SK-N-SH (cell line): ENCODE measurements around the gene UTP4. TPM values are rescaled to one million over a fixed set of nuclear protein-coding genes. Genes with fewer than 3 reads are reported as not detected.
"Not testable (repeated sequence)": the region's sequence is repeated elsewhere in the genome, so short reads cannot be mapped to it uniquely, and the experiment has no call there.

Experiments
- CTCF ChIA-PET: fragments of 300-600, 350-600 bp; formaldehyde crosslinking; extraction: SDS; loops from one replicate; lab custom pipeline; 2021; lab: Yijun Ruan, JAX
- POLR2A ChIA-PET: fragments of 350-600 bp; sonication (Branson Sonifier 250); formaldehyde crosslinking; extraction: SDS; loops from one replicate; lab custom pipeline; 2020; ENCODE audit warnings: antibody characterized with exemption, inconsistent platforms; lab: Yijun Ruan, JAX
- DNase-seq: peaks from one replicate; pipeline ENCODE4 v3.0.0; 2012
- H2AFZ ChIP-seq: fragments of 200-600 bp; sonication (generic); 2 replicates; pipeline ENCODE4 v1.8.1; 2016; ENCODE audit warnings: antibody characterized with exemption, mild to moderate bottlenecking, low read depth
- H3F3A ChIP-seq: fragments of 200-600 bp; sonication (generic); replicated peaks from 2 replicates; pipeline ENCODE3; 2016; ENCODE audit warnings: antibody characterized with exemption, mild to moderate bottlenecking; ENCODE audit not compliant: insufficient read depth
- H3K27ac ChIP-seq, 2 experiments: fragments of 200-500 bp in 1 of 2; fragments of 200-600 bp in 1 of 2; sonication (Bioruptor generic) in 1 of 2; sonication (generic), shearing (Covaris generic) in 1 of 2; 2 replicates each; pipeline versions ENCODE4 v1.5.1 to v1.6.1; 2014 to 2016; ENCODE audit warnings: low read depth in 2 of 2, inconsistent platforms in 1 of 2, low read length in 1 of 2, mild to moderate bottlenecking in 1 of 2, mixed read lengths in 1 of 2
- H3K27me3 ChIP-seq: fragments of 200-600 bp; sonication (generic), shearing (Covaris generic); 2 replicates; pipeline ENCODE4 v1.6.1; 2016; ENCODE audit warnings: mixed run types; ENCODE audit not compliant: insufficient read depth
- H3K36me3 ChIP-seq, 2 experiments: fragments of 200-500 bp in 1 of 2; fragments of 200-600 bp in 1 of 2; sonication (Bioruptor generic) in 1 of 2; sonication (generic) in 1 of 2; replicated peaks in 1 of 2; 2 replicates each; pipeline versions ENCODE3 to v1.5.1; 2014 to 2016; ENCODE audit warnings: low read length in 1 of 2, mild to moderate bottlenecking in 1 of 2; ENCODE audit not compliant: insufficient read depth in 2 of 2, control insufficient read depth in 1 of 2
- H3K4me1 ChIP-seq, 2 experiments: fragments of 200-500 bp in 1 of 2; fragments of 200-600 bp in 1 of 2; sonication (Bioruptor generic) in 1 of 2; sonication (generic), shearing (Covaris generic) in 1 of 2; 2 replicates each; pipeline versions ENCODE4 v1.5.1 to v1.6.1; 2014 to 2016; ENCODE audit warnings: low read depth in 1 of 2, low read length in 1 of 2, mixed run types in 1 of 2; ENCODE audit not compliant: insufficient read depth in 2 of 2, control insufficient read depth in 1 of 2
- H3K4me2 ChIP-seq: fragments of 200-600 bp; sonication (generic), shearing (Covaris generic); 2 replicates; pipeline ENCODE4 v1.6.1; 2017; ENCODE audit warnings: mixed run types
- H3K4me3 ChIP-seq, 2 experiments: fragments of 200-500 bp in 1 of 2; fragments of 200-600 bp in 1 of 2; sonication (Bioruptor generic) in 1 of 2; sonication (generic), shearing (Covaris generic) in 1 of 2; 2 replicates each; pipeline versions ENCODE4 v1.5.1 to v1.8.1; 2014 to 2016; ENCODE audit warnings: low read depth in 2 of 2, inconsistent platforms in 1 of 2, low read length in 1 of 2, mild to moderate bottlenecking in 1 of 2, mixed read lengths in 1 of 2, moderate library complexity in 1 of 2
- H3K79me2 ChIP-seq: fragments of 200-600 bp; sonication (generic); 2 replicates; pipeline ENCODE4 v1.8.1; 2017; ENCODE audit warnings: mild to moderate bottlenecking; ENCODE audit not compliant: insufficient read depth
- H3K9ac ChIP-seq: fragments of 200-600 bp; sonication (generic); 2 replicates; pipeline ENCODE4 v1.6.1; 2017; ENCODE audit warnings: mixed run types
- H3K9me2 ChIP-seq: fragments of 200-600 bp; sonication (generic); 2 replicates; pipeline ENCODE4 v1.6.1; 2017; ENCODE audit warnings: mixed run types
- H3K9me3 ChIP-seq: fragments of 200-600 bp; sonication (generic); 2 replicates; pipeline ENCODE4 v1.6.1; 2017; ENCODE audit warnings: mixed run types, mild to moderate bottlenecking, moderate library complexity
- H4K20me1 ChIP-seq: fragments of 200-600 bp; sonication (generic); 2 replicates; pipeline ENCODE4 v1.6.1; 2017; ENCODE audit warnings: mild to moderate bottlenecking, mixed run types; ENCODE audit not compliant: insufficient read depth
- CTCF ChIP-seq: fragments of 200-600 bp; sonication (generic); IDR thresholded peaks from 2 replicates; pipeline ENCODE4 v1.6.1; 2017; ENCODE audit warnings: antibody characterized with exemption, mild to moderate bottlenecking, moderate library complexity
- FOXJ3 ChIP-seq: sonication (generic); formaldehyde crosslinking; IDR thresholded peaks from 2 replicates; pipeline ENCODE4 v1.5.1; 2020; ENCODE audit warnings: mild to moderate bottlenecking, missing genetic modification reagents
- GABPA ChIP-seq: IDR thresholded peaks from 2 replicates; pipeline ENCODE4 v1.4.0; 2012; ENCODE audit warnings: low read depth, mild to moderate bottlenecking
- MAX ChIP-seq: IDR thresholded peaks from 2 replicates; pipeline ENCODE4 v1.4.0; 2012; ENCODE audit warnings: low read depth
- MXI1 ChIP-seq: IDR thresholded peaks from 2 replicates; pipeline ENCODE4 v1.6.1; 2012; ENCODE audit warnings: mild to moderate bottlenecking, low read depth, low read length, improper control_type of control experiment
- NFIC ChIP-seq: IDR thresholded peaks from 2 replicates; pipeline ENCODE4 v1.4.0; 2012; ENCODE audit warnings: borderline replicate concordance
- PBX3 ChIP-seq: IDR thresholded peaks from 2 replicates; pipeline ENCODE4; 2012
- POLR2AphosphoS5 ChIP-seq: IDR thresholded peaks from 2 replicates; pipeline ENCODE4 v1.6.1; 2012; ENCODE audit warnings: low read depth, low read length
- RAD21 ChIP-seq: IDR thresholded peaks from 2 replicates; pipeline ENCODE4 v1.6.1; 2012; ENCODE audit warnings: mild to moderate bottlenecking, low read length
- RCOR1 ChIP-seq: fragments of 150-350 bp; IDR thresholded peaks from 2 replicates; pipeline ENCODE4 v1.6.1; 2017; ENCODE audit warnings: antibody characterized with exemption, low read length
- RXRA ChIP-seq: IDR thresholded peaks from 2 replicates; pipeline ENCODE4 v1.4.0; 2012; ENCODE audit warnings: low read depth, mild to moderate bottlenecking, borderline replicate concordance
- TAF1 ChIP-seq: IDR thresholded peaks from 2 replicates; pipeline ENCODE4 v1.6.1; 2012; ENCODE audit warnings: low read depth, mild to moderate bottlenecking, low read length, moderate library complexity, borderline replicate concordance
- ZBTB33 ChIP-seq: IDR thresholded peaks from 2 replicates; pipeline ENCODE4 v1.4.0; 2012; ENCODE audit warnings: low read depth, borderline replicate concordance
- WGBS: methylation state at CpG from one replicate; pipeline ENCODE4 v1.1.6; 2017; ENCODE audit warnings: low lambda C conversion rate; 5-methylcytosine and 5-hydroxymethylcytosine counted together
- polyA plus RNA-seq, 3 experiments: library from polyadenylated mRNA; depleted of rRNA; stranded (reverse); fragments of >200 nt; gene quantifications; 2 replicates each; pipeline ENCODE4 v1.2.3, GENCODE V29; 2012

Gene UTP4
- polyA plus RNA-seq, 1 of the 3 experiments (the other 2 are of a cell fraction), result 66.5 TPM

GRCh38 chr16:69126221-69126620 lies 6.2 kb upstream of the UTP4 start:
- Histone ChIP-seq H2AFZ (no peak overlapping the region), H3K4me2 (no peak overlapping the region), H3K27ac (peak overlapping the region in 1 of 2 experiments; percentile 16; a peak in 1 of 4 replicates), H3K9ac (no peak overlapping the region), H4K20me1 (peaks cover 67% of the 10 kb centered on the region), H3F3A (peaks cover 25% of the 10 kb centered on the region), H3K9me3 (no peaks in the 10 kb centered on the region), H3K4me1 (peaks cover 6 to 10% of the 10 kb centered on the region in 2 experiments; a peak in 2 of 4 replicates), H3K36me3 (peaks cover 21 to 63% of the 10 kb centered on the region in 2 experiments), H3K79me2 (peaks cover 100% of the 10 kb centered on the region), H3K4me3 (no peak overlapping the region), H3K27me3 (no peaks in the 10 kb centered on the region), H3K9me2 (no peaks in the 10 kb centered on the region)
- DNase-seq, result no peak
- TF ChIP-seq RAD21 (no peak), MXI1 (no peak), TAF1 (no peak), MAX (no peak), NFIC (no peak), PBX3 (no peak)
- ChIA-PET POLR2A (no interaction called here), CTCF (interaction anchor here (2.3 to 7.3 kb wide), 4 partner anchors 10 to 280 kb away, joined by 8 to 91 read pairs (median 68); no protein-coding TSS in a partner anchor)
- WGBS, result 95% methylated on average over 3 of the region's 3 CpGs

GRCh38 chr16:69126801-69127200 lies 5.6 kb upstream of the UTP4 start:
- ChIA-PET POLR2A (interaction anchor here (0.6 kb wide), 1 partner anchor 31 kb away, joined by 5 read pairs; no protein-coding TSS in a partner anchor), CTCF (interaction anchor here (2.7 kb wide), 1 partner anchor 279 kb away, joined by 12 read pairs; no protein-coding TSS in a partner anchor)
- H3K4me3 ChIP-seq, H3K27ac ChIP-seq, H3K9ac ChIP-seq, H3K9me2 ChIP-seq, H3K9me3 ChIP-seq, DNase-seq, H2AFZ ChIP-seq, H3K27me3 ChIP-seq, H3K4me2 ChIP-seq: not testable (repeated sequence)
- WGBS, result 96% methylated on average over 10 of the region's 10 CpGs
- peaks cover 20 to 61% of the 10 kb centered on the region in 2 experiments for H3K36me3 ChIP-seq
- H3K79me2 ChIP-seq, result peaks cover 100% of the 10 kb centered on the region
- peaks cover 25% of the 10 kb centered on the region for H3F3A ChIP-seq
- peaks cover 67% of the 10 kb centered on the region for H4K20me1 ChIP-seq
- peaks cover 6 to 10% of the 10 kb centered on the region in 2 experiments; a peak in 2 of 4 replicates for H3K4me1 ChIP-seq

- Histone ChIP-seq H3K4me2 (no peak overlapping the region), H3K27ac (no peak overlapping the region), H2AFZ (no peak overlapping the region), H3K27me3 (no peaks in the 10 kb centered on the region), H3K9ac (no peak overlapping the region), H3K36me3 (peaks cover 20 to 50% of the 10 kb centered on the region in 2 experiments), H3K4me1 (peaks cover 6 to 10% of the 10 kb centered on the region in 2 experiments; a peak in 2 of 4 replicates), H3K79me2 (peaks cover 96% of the 10 kb centered on the region), H3F3A (peaks cover 25% of the 10 kb centered on the region), H3K4me3 (no peak overlapping the region), H3K9me2 (no peaks in the 10 kb centered on the region), H4K20me1 (peaks cover 57% of the 10 kb centered on the region), H3K9me3 (no peaks in the 10 kb centered on the region)
- WGBS, result 94% methylated on average over 12 of the region's 12 CpGs
- CTCF ChIA-PET, result interaction anchor here (0.7 to 2.7 kb wide), 3 partner anchors 12 to 281 kb away, joined by 3 to 12 read pairs (median 3); no protein-coding TSS in a partner anchor
- no peak for DNase-seq
- POLR2A ChIA-PET, result interaction anchor here (0.7 kb wide), 1 partner anchor 189 kb away, joined by 4 read pairs; no protein-coding TSS in a partner anchor
- no peak for TF ChIP-seq RXRA
- no peak for TF ChIP-seq MAX
- TF ChIP-seq FOXJ3 (CRISPR knock-in tag), result no peak
- no peak for TF ChIP-seq RCOR1
- TF ChIP-seq CTCF, result no peak
- TF ChIP-seq POLR2AphosphoS5, result no peak
- TF ChIP-seq TAF1, result no peak
- TF ChIP-seq MXI1, result no peak
- TF ChIP-seq GABPA, result no peak
- no peak for TF ChIP-seq ZBTB33
These were observed 4.4 kb upstream of the UTP4 start for GRCh38 chr16:69127966-69128510.
